HG03354 (cell line): Measurements from ENCODE around the gene FAM184A.

Experiments used
- ATAC-seq: cut with Tn5 transposase; IDR thresholded peaks from one replicate; pipeline ENCODE4 v1.9.1; 2021; ENCODE audit warnings: mild to moderate bottlenecking; ENCODE audit not compliant: unreplicated experiment, poor library complexity, severe bottlenecking

FAM184A gene

DNA sequence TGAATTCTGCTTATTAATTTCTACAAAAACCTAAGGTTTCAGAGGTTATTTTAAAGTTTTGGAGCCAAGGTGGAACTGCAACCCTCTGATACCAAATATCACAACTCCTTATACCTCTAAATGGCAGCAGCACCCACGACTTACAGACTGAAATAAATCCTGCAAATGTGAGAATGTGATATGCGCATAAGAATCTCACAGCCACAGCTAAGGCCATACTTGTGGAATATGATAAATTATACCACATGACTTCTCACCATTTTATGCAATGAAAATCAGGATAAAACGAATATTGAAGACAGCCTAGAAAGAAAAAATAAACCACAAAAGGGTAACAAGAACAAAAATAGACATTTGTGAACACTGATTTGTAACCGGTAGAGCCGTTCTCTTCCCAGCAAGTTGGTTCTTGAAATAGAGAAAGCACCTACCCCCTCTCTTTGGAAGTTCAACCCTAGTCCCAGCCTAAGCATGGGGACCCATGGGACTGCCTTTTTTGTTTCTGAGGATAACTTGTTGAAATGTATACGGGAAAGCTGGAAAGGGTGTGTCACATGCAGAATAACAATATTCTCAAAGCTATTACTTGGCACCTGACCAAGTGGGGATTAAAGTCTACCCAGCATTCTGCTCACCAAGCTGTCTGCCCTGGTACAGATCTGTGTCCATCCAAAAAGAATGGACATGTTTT lies 96.4 kb downstream of the FAM184A start:
- ATAC-seq = no peak

GRCh38 chr6:118980063-118980462 lies 98.4 kb downstream of the FAM184A start:
- no peak for ATAC-seq

- no peak for ATAC-seq
These were observed 103.7 kb downstream of the FAM184A start for GRCh38 chr6:118974790-118975189.

DNA sequence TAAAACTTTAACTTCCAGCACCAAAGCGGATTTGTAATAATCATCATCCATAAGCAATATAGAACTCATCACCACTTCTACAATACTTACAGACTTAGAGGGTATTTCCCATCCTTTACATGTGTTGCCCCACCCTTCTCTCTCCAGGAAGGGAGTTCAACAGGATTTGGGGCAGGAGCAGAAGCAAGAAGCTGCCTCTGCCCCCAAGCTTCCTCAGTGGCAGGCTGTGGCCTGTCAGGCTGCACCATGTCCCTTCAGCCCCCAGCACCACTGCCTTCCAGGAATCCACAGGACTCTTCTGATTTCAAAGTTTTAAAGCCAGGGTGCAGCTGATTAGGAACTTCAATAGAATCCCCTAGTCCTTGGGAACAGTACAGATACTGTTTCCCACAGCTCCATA lies 106.8 kb downstream of the FAM184A start:
- ATAC-seq = no peak

DNA sequence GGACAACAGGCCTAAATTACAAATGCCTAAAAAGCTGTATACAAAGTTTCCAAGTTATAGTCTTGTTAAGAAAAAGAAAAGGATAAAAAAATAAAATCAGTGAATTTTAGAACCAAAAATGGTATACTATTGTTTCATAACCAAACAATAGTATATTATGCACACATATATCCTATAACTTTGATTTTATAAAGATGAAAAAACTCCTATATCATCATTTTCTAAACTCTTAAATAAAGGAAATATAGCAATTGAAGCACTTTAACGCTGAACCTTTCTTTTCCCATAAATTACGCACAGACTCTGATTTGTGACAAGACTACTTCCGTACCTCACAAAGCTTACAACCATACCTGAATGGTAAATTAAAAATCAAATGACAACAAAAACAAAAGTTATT lies 107.6 kb downstream of the FAM184A start:
- ATAC-seq = no peak

DNA sequence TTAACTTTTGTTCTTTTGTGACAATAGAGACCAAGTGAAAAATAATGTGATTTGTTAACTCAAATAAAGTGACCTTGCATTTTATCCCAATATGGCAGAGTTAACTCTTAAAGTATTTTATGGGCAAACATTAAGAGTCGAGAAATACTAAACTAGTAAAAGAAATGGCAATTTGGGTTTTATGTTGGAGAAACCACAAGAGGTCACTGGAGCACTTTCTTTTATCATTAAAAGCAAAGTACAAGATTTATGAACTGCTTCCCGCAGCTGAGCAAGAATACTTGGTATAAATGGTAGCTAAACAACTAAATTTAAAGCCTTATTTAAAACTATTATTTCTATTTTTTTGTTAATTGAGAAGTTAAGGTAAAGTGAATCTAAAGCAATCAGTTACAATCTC lies 110.0 kb downstream of the FAM184A start:
- ATAC-seq = no peak

- no peak for ATAC-seq
These were observed 111.2 kb downstream of the FAM184A start for GRCh38 chr6:118967239-118967638.

GRCh38 chr6:118965843-118966370 lies 112.6 kb downstream of the FAM184A start:
- ATAC-seq = no peak

- ATAC-seq = no peak
These were observed 113.1 kb downstream of the FAM184A start for GRCh38 chr6:118965371-118965770.

- ATAC-seq = no peak
These were observed 115.5 kb downstream of the FAM184A start for GRCh38 chr6:118963003-118963402.

- no peak for ATAC-seq
These were observed 118.6 kb downstream of the FAM184A start for GRCh38 chr6:118959903-118960302.

DNA sequence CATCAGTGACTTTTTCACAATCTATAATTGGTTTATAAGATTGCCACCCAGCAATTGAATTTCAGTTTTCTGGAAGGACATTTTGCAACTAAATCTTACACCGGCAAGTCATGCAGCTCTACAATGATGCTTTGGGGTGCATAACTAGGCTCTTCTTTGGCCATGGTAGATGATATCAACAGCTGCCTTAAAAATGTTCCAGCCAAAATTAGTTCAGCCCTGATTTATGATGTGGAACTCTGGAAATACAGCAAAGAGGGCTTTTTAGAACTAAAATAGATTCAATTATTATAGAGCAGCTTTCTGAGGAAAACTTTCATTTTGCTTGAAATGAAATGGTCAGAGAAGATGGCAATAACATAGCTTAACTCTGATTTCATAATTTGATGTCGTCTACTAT lies 125.1 kb downstream of the FAM184A start:
- no peak for ATAC-seq

- no peak for ATAC-seq
These were observed 125.8 kb downstream of the FAM184A start for GRCh38 chr6:118952683-118953082.

DNA sequence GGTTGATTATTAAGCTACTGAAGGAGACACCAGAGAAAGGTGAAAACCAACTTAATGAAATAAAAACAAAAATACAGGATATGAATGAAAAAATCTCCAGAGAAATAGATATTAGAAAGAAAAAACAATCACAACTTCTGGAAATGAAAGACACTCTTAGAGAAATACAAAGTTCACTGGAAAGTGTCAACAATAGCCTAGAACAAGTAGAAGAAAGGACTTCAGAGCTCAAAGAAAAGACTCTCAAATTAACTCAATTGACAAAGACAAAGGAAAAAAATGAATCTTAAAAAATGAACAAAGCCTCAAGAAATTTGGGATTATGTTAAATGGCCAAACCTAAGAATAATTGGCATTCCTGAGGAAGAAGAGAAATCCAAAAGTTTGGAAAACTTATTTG lies 133.2 kb downstream of the FAM184A start:
- no peak for ATAC-seq

GRCh38 chr6:118940770-118941169 lies 137.7 kb downstream of the FAM184A start:
- no peak for ATAC-seq

GRCh38 chr6:118939683-118940082 lies 138.8 kb downstream of the FAM184A start:
- no peak for ATAC-seq

GRCh38 chr6:118935978-118936703 lies 142.3 kb downstream of the FAM184A start:
- ATAC-seq = no peak

DNA sequence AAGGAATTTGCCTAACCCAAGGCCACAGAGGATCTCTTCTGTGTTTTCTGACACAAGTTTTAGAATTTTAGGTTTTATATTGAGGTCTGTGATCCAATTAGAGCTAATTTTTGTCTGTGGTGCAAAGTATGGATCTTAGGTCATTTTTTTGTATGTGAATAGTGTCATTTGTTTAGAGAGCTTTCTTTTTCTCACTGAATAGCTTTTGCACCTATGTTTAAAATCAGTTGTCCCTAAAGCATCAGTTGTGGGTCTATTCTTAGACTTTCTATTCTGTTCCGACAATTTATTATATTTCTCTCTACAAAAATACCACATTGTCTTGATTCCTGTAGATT lies 143.2 kb downstream of the FAM184A start:
- peak; percentile 6 for ATAC-seq

- ATAC-seq = peak; percentile 92
These were observed 143.8 kb downstream of the FAM184A start, which contains the start of gene MCM9 for GRCh38 chr6:118934461-118935330. MCM9 (minus strand) TSS chr6:118935159; CDS start chr6:118931723, 3,436 bp downstream.

GRCh38 chr6:118933855-118934460 lies 144.5 kb downstream of the FAM184A start:
- ATAC-seq = peak; percentile 3
